Suprapubic skin (tissue), 4 donors: ENCODE measurements around the gene ITPR2.

Experiments used
- CTCF ChIP-seq, 2 donors: fragments of 200-600 bp in 1 of 2; fragments of 450-650 bp in 1 of 2; sonication (generic) in 1 of 2; IDR thresholded peaks; one replicate each; pipeline ENCODE4 v1.5.1; 2016 to 2019; ENCODE audit warnings: antibody characterized with exemption in 2 of 2, mild to moderate bottlenecking in 1 of 2, moderate library complexity in 1 of 2
- EP300 ChIP-seq: sonication (generic); formaldehyde crosslinking; IDR thresholded peaks from one replicate; pipeline ENCODE4 v1.6.1; 2017; ENCODE audit warnings: antibody characterized with exemption
- POLR2A ChIP-seq, 2 donors: fragments of 450-650 bp; IDR thresholded peaks; one replicate each; pipeline ENCODE4 v1.6.1; 2017; ENCODE audit warnings: antibody characterized with exemption in 2 of 2, mild to moderate bottlenecking in 2 of 2, moderate library complexity in 2 of 2
- POLR2AphosphoS5 ChIP-seq, 3 donors: sonication (generic); formaldehyde crosslinking; IDR thresholded peaks; one replicate each; pipeline ENCODE4 v1.6.1; 2017; ENCODE audit warnings: antibody characterized with exemption in 3 of 3

- TF ChIP-seq EP300: no peak
- no peak for TF ChIP-seq CTCF (IDR thresholded peaks at IDR 0.05)
- no peak for TF ChIP-seq POLR2A (IDR thresholded peaks at IDR 0.05)
- no peak for TF ChIP-seq POLR2AphosphoS5 (IDR thresholded peaks at IDR 0.05)
Observed at GRCh38 chr12:26786491-26786864, 46.5 kb downstream of the ITPR2 start.
